Smooth muscle cell (in vitro differentiated cells): ENCODE measurements around the gene FEM1B. TPM values are rescaled to one million over a fixed set of nuclear protein-coding genes. Genes with fewer than 3 reads are reported as not detected.

Experiments used
- DNase-seq: peaks from one replicate; lab custom pipeline; 2025; ENCODE audit not compliant: unreplicated experiment; lab: John Stamatoyannopoulos, UW
- H2AFZ ChIP-seq: fragments of 200-600 bp; sonication (generic); 2 replicates; pipeline ENCODE4 v1.6.0; 2016; ENCODE audit warnings: antibody characterized with exemption, low read depth, mild to moderate bottlenecking
- H3F3A ChIP-seq: fragments of 200-600 bp; sonication (generic); 2 replicates; pipeline ENCODE4 v1.6.0; 2017; ENCODE audit warnings: antibody characterized with exemption, low read depth
- H3K27ac ChIP-seq: fragments of 200-600 bp; sonication (generic); 2 replicates; pipeline ENCODE4 v1.5.1; 2016; ENCODE audit warnings: low read depth, mild to moderate bottlenecking
- H3K27me3 ChIP-seq: fragments of 200-600 bp; sonication (generic); 2 replicates; pipeline ENCODE4 v1.6.1; 2016; ENCODE audit warnings: low read depth, mild to moderate bottlenecking
- H3K36me3 ChIP-seq: fragments of 200-600 bp; sonication (generic); 2 replicates; pipeline ENCODE4 v1.5.1; 2016; ENCODE audit warnings: low read depth
- H3K4me1 ChIP-seq: fragments of 200-600 bp; sonication (generic); 2 replicates; pipeline ENCODE4 v1.5.1; 2016; ENCODE audit warnings: low read depth
- H3K4me2 ChIP-seq: fragments of 200-600 bp; sonication (generic); 2 replicates; pipeline ENCODE4 v1.6.0; 2016; ENCODE audit warnings: mild to moderate bottlenecking
- H3K4me3 ChIP-seq: fragments of 200-600 bp; sonication (generic); 2 replicates; pipeline ENCODE4 v1.5.1; 2016; ENCODE audit warnings: mild to moderate bottlenecking
- H3K79me2 ChIP-seq: fragments of 200-600 bp; sonication (generic); 2 replicates; pipeline ENCODE4 v1.6.0; 2016; ENCODE audit warnings: low read depth, mild to moderate bottlenecking
- H3K9ac ChIP-seq: fragments of 200-600 bp; sonication (generic); 2 replicates; pipeline ENCODE4 v1.6.0; 2016; ENCODE audit warnings: low read depth
- H3K9me3 ChIP-seq: fragments of 200-600 bp; sonication (generic); replicated peaks from 2 replicates; pipeline ENCODE4 v1.5.1; 2016; ENCODE audit warnings: low read depth
- H4K20me1 ChIP-seq: fragments of 200-600 bp; sonication (generic); 2 replicates; pipeline ENCODE4 v1.6.0; 2016; ENCODE audit warnings: low read depth
- WGBS: methylation state at CpG from one replicate; pipeline ENCODE4 v1.1.7; 2016; ENCODE audit warnings: low lambda C conversion rate; 5-methylcytosine and 5-hydroxymethylcytosine counted together
- polyA plus RNA-seq: library from polyadenylated mRNA; unstranded; fragments of >200 nt; fragmentation: Nextera tagmentation; extraction: Ambion mirVana; gene quantifications from 2 replicates; pipeline ENCODE4 v1.2.1, GENCODE V29; 2016
- total RNA-seq: library from RNA; depleted of rRNA; stranded (reverse); fragments of >200 nt; gene quantifications from 2 replicates; pipeline ENCODE4 v1.2.3, GENCODE V29; 2014
- TF ChIP-seq, protein P1 (sequence below): fragments of 200-600 bp; sonication (generic); IDR thresholded peaks from 2 replicates; pipeline ENCODE4 v1.5.1; 2017; ENCODE audit warnings: borderline replicate concordance, mild to moderate bottlenecking, antibody characterized with exemption; ENCODE audit not compliant: insufficient read depth, poor library complexity, severe bottlenecking

The FEM1B gene
- total and polyA plus RNA-seq, 2 experiments from 2014 or later = 13.0 to 41.4 TPM

DNA sequence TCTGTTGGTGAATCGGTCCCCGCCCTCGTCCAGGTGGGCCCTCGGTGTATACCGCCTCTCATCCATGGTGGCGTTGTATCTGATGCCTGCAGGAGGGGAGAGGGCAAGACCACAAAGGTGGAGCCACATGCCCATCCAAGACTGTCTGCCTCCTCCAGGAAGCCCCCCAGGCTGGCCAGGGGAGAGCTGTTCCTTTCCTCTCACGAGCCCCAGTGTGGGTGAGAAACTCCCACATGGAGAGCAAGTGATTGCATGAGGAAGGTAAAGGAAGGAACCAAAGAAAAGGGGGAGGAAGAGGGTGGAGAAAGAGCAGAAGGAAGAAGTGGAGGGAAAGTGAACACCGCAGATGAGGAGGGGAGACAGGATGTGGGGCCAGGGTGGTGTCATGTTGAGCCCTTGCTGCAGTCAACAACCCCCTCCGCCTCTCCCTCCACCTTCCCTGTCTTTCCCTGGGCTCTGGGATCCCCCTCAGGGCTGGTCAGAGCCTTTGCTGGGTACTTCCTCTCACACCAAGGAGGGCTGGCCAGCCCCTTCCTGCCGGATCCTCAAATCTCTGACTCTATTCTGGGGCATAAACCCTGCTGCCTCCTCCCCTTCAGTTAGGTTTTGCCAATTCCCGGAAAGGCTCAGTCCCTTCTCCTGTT, 49.3 kb downstream of the FEM1B start:
- Histone ChIP-seq H3K79me2 (no peaks in the 10 kb centered on the region), H3K4me1 (peaks cover 14% of the 10 kb centered on the region), H4K20me1 (no peaks in the 10 kb centered on the region), H3K27me3 (no peaks in the 10 kb centered on the region), H3K4me2 (no peak overlapping the region), H3K27ac (no peak overlapping the region), H3K36me3 (no peaks in the 10 kb centered on the region), H3K4me3 (no peak overlapping the region), H2AFZ (no peak overlapping the region), H3F3A (no peaks in the 10 kb centered on the region), H3K9ac (no peak overlapping the region), H3K9me3 (no peaks in the 10 kb centered on the region)
- no peak for DNase-seq
- TF ChIP-seq, protein P1, sequence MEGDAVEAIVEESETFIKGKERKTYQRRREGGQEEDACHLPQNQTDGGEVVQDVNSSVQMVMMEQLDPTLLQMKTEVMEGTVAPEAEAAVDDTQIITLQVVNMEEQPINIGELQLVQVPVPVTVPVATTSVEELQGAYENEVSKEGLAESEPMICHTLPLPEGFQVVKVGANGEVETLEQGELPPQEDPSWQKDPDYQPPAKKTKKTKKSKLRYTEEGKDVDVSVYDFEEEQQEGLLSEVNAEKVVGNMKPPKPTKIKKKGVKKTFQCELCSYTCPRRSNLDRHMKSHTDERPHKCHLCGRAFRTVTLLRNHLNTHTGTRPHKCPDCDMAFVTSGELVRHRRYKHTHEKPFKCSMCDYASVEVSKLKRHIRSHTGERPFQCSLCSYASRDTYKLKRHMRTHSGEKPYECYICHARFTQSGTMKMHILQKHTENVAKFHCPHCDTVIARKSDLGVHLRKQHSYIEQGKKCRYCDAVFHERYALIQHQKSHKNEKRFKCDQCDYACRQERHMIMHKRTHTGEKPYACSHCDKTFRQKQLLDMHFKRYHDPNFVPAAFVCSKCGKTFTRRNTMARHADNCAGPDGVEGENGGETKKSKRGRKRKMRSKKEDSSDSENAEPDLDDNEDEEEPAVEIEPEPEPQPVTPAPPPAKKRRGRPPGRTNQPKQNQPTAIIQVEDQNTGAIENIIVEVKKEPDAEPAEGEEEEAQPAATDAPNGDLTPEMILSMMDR = no peak
- WGBS = 93% methylated on average over 11 of the region's 11 CpGs

GRCh38 chr15:68328443-68328842, 50.9 kb downstream of the FEM1B start:
- H3K9ac ChIP-seq = no peak overlapping the region
- TF ChIP-seq, protein P1 = no peak
- no peak overlapping the region for H3K4me3 ChIP-seq
- H3K4me2 ChIP-seq = no peak overlapping the region
- WGBS = 72% methylated on average over 5 of the region's 8 CpGs
- no peaks in the 10 kb centered on the region for H3K79me2 ChIP-seq
- no peaks in the 10 kb centered on the region for H3F3A ChIP-seq
- peaks cover 14% of the 10 kb centered on the region for H3K4me1 ChIP-seq
- no peaks in the 10 kb centered on the region for H3K27me3 ChIP-seq
- H4K20me1 ChIP-seq = no peaks in the 10 kb centered on the region
- DNase-seq = no peak
- H3K27ac ChIP-seq = no peak overlapping the region
- no peak overlapping the region for H2AFZ ChIP-seq
- H3K9me3 ChIP-seq = no peaks in the 10 kb centered on the region
- no peaks in the 10 kb centered on the region for H3K36me3 ChIP-seq

DNA sequence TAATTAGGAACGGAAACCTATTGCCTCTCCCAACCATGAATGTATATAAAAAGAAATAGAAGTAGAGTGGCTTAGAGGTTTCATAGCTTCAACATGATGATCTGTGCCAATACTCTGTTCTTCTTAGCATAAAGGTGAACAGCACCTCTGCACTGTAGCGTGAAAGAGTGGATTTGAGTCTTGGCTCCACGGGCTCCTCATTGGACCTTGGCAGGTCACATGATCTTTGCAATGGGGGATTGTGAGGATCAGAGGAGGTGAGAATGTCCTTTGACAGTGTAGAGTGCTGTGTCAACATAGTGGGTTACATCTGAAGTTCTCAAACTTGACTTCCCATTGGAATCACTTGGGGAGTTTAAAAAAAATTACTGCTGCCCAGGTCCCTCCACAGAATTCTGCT, 51.4 kb downstream of the FEM1B start:
- Histone ChIP-seq H3K36me3 (no peaks in the 10 kb centered on the region), H3K4me2 (no peak overlapping the region), H2AFZ (no peak overlapping the region), H3K79me2 (no peaks in the 10 kb centered on the region), H3K27me3 (no peaks in the 10 kb centered on the region), H3K4me3 (no peak overlapping the region), H3F3A (no peaks in the 10 kb centered on the region), H3K9ac (no peak overlapping the region), H4K20me1 (no peaks in the 10 kb centered on the region), H3K4me1 (peaks cover 14% of the 10 kb centered on the region), H3K27ac (no peak overlapping the region), H3K9me3 (no peaks in the 10 kb centered on the region)
- 100% methylated on average over 3 of the region's 3 CpGs for WGBS
- DNase-seq = no peak
- TF ChIP-seq, protein P1 = no peak

GRCh38 chr15:68330416-68330815, 52.9 kb downstream of the FEM1B start:
- Histone ChIP-seq H3K4me3 (no peak overlapping the region), H3K9me3 (no peaks in the 10 kb centered on the region), H3K36me3 (no peaks in the 10 kb centered on the region), H3K27me3 (no peaks in the 10 kb centered on the region), H4K20me1 (no peaks in the 10 kb centered on the region), H3K27ac (no peak overlapping the region), H3K4me1 (peaks cover 14% of the 10 kb centered on the region), H3K9ac (no peak overlapping the region), H3K4me2 (no peak overlapping the region), H3K79me2 (no peaks in the 10 kb centered on the region), H3F3A (no peaks in the 10 kb centered on the region), H2AFZ (no peak overlapping the region)
- TF ChIP-seq, protein P1 = no peak
- no peak for DNase-seq
- WGBS = 77% methylated on average over 6 of the region's 6 CpGs
